Activated CD8-positive, alpha-beta memory T cell treated with anti-CD3 and anti-CD28 coated beads for 1 hour (primary cell): ENCODE results near the gene PMM1.
"Not testable (repeated sequence)": the region's sequence is repeated elsewhere in the genome, so short reads cannot be mapped to it uniquely, and the experiment has no call there.

Experiments used
- DNase-seq, 2 donors: peaks; one replicate each; pipeline ENCODE4 v3.0.0-alpha.2; 2020; ENCODE audit warnings: low read depth in 1 of 2; ENCODE audit errors: extremely low read depth in 1 of 2

The PMM1 gene

DNA sequence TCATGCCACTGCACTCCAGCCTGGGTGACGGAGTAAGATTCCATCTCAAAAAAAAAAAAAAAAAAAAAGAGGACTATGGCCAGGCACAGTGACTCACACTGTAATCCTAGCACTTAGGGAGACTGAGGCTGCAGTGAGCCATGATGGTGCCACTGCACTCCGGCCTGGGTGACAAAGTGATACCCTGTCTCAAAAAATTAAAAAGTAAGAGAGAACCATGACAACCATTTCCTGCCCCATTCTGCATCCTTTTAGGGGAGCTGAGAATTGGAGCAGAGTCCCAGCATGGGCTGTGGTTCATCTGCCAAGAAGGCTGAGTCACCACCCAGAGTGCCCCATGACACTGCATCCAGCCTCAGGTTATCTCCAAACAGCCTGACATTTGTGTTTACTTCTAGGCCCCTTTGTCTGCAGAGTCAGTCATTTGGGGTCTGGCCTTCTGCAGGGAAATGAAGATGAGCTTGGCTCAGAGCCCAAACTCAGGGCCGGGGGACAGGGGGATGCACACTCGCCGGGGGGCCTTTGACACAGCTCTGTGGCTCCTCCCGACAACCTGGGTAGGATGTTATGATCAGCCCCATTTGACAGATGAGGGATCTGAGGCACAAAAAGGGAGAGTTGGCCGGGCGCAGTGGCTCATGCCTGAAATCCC is 24.1 kb downstream of the PMM1 start:
- no peak for DNase-seq

GRCh38 chr22:41564563-41564962 is 25.1 kb downstream of the PMM1 start:
- DNase-seq = no peak

DNA sequence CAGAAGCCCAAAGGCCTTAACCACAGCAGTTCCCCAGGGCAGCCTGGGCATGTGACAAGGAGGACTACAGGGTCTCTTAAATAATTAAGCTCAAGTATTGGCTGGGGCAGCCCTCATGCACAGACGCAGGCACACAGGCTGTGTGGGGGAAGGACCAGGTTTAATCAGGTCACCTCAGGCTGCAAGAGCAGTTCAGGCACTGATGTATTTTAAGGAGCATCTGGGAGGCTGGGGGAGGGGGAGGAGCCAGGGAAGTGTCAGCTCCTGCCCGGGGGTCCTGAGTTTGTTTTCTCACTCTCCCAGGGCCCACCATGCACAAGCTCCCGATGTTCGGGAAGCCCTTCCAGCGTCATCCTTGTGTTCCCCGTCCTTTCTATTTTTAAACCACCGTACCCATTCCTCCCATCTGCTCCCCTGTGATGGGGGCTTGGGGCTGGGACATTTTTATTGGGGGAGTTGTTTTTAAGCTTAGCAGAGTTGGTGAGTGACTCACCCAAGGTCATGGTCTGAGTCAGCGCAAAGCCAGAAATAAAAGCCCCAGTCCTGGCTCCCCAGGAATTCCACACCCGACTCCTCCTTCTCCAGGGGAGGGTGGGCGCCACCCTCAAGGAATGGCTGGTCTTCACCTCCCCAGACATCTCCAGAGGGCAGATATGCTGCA is 26.5 kb downstream of the PMM1 start:
- DNase-seq = no peak

- no peak for DNase-seq
These were observed 27.2 kb downstream of the PMM1 start for GRCh38 chr22:41562461-41562860.

GRCh38 chr22:41561788-41562187 is 27.9 kb downstream of the PMM1 start:
- DNase-seq = no peak

DNA sequence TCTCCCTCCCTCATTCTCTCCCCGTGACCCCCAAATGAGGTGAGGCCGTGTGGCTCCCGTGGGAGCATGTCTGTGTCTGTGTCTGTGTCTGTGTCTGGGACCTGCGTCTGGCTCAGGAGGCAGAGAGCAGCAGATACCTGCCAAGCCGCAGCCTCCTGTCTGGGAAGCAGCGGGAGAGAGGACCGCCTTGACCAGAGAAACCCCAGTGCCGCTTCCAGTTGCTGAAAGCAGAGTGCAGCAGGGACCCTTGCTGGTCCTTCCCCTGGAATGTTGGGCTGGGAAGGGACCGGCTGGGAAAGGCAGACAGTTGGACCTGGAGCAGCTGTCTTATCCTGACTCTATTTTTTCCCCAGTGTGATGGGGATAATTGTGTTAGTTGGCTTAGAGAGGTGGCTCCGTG is 28.3 kb downstream of the PMM1 start:
- DNase-seq = no peak

DNA sequence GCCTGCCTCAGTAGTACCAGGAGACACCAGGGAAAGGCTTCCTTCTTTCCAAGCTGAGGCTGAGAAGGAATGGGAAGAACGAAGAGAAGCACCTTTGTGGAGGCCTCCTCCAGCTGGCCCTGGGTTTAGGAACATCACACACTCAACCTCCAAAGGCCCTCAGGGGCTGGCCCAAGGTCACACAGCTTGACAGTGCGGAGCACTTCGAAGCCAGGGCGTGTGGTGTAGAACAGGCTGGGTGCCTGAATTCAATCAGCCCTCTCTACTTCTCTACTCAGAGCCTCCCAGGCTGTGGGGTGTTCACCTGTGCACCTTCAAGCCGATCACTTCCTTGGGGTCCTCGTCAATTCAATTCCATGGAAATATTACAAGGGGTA is 29.6 kb downstream of the PMM1 start:
- DNase-seq = no peak

DNA sequence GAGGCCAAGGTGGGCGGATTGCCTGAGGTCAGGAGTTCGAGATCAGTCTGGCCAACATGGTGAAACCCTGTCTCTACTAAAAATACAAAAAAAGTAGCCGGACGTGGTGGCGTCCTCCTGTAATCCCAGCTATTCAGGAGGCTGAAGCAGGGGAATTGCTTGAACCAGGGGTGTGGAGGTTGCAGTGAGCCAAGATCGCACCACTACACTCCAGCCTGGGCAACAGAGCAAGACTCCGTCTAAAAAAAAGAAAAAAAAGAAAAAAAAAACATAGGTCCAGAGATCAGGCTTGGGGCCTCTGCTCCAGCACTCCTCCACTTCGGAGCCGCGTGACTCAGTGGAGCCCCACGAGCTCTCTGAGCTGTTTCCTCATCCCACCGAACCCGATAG is 31.4 kb downstream of the PMM1 start:
- not testable (repeated sequence) for DNase-seq

DNA sequence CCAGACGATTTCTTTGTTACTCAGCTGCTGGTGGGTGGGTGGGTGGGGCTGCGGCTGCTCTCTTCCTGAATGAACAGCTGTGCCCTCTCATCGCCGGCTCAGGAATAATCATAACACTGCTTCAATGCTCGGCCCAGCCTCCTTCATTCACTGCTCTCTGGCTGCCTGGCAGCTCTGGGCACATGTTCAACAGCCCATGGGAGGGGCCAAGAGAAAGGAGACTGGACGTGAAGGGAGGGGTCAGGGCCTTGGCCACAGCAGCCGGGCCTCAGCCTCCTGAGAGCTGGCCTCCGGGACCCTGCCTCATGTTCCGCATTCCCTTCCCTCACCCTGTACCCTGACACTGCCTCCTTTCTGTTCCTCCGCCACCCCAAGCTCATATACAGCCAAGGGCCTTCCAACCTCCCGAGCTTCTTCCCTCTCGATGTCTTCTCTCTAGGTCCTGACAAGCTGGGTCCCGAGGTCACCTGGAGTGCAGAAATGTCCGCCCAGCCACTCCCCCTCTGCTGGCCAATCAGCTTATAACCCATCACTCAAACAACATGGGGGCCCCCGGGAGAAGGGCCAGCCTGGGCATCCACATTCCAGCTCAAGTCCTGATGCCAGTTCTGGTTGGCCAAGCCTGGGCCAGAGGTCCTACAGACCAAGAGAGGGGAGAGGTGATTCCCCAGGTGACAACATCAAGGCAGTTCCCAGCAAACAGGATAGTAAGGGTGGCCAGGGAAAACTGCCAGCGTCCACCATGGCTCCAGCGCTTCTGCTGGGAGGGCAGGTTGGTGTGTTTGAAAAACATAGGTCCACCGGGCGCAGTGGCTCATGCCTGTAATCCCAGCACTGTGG is 32.0 kb downstream of the PMM1 start:
- DNase-seq = no peak

- no peak for DNase-seq
These were observed 33.1 kb downstream of the PMM1 start for GRCh38 chr22:41556561-41556960.

DNA sequence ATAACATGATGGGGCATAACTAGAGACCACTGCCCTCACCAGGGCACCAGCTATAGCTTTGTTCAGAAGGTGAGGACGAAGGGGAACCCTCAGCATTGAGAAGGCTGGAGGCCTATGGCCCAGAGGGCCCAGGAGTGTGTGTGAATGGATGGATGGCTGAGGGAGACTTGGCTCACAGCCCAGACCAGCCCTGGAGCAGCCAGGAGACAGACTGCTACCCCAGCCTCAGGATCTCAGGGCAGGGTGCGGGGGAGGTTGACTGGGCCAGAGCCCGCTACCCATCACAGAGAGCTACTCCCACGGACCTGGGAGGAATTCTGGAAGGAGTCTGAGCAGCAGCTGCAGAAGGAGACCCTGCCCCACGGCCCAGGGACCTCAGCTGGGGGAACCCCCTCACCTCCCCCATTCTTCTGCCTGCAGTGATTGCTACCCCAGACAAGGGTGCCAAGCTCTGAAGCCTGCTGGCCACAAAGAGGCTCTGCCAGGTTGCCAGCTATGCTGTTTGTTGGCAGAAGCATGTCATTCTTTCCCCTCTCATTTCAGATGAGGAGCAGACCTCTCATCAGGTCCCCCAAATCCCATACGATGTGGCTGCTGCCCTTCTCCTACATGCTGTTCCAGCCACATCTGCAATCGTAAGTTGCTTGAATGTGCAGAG is 34.2 kb downstream of the PMM1 start:
- no peak for DNase-seq

DNA sequence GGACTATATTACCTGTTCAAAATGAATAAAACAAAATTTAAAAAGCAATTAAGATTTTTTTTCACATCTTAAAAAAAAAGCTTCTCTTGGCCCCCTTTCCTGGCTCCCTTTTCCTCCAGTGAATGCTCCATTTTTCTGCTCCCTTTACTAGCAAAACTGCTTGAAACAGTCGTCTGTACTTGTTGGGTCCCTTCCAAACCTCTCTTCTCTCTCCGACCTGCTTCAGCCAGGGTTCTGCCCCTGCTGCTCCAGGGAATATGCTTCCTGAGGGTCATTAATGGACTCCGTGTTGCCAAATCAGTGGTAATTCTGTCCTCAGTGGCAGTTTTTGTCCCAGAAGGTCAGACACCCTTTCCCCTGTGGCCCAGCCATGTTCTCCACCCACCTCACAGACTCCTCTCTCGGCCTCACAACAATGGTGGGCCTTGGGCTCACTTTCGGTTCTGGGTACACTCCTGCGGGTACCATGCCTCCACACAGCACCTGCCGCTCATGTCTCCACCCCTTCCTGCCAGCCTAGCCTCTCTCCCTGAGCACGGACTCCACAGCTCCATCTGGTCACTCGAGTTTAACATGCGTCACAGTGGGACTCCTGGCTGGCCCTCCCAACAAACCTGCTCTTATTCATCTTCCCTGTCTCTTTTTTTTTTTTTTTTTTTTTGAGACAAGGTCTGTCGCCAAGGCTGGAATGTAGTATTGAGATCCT is 37.6 kb downstream of the PMM1 start:
- no peak for DNase-seq

- DNase-seq = no peak
These were observed 38.6 kb downstream of the PMM1 start for GRCh38 chr22:41550952-41551491.

DNA sequence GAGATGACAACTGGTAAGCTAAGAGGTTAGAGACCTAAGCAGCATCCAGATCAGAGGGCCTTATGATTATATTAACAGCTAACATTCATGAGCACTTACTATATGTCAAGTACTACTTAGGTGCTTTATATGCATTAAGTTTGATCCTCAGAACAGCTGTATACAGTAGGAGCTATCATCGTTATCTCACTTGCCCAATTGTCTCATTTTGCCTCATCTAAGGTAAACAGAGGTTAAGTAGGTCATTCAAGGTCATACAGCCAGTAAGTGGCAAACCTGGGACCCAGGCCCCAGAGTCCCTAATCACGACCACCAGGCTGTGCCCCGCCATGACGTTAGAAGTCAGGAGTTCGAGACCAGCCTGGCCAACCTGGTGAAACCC is 40.8 kb downstream of the PMM1 start:
- no peak for DNase-seq

DNA sequence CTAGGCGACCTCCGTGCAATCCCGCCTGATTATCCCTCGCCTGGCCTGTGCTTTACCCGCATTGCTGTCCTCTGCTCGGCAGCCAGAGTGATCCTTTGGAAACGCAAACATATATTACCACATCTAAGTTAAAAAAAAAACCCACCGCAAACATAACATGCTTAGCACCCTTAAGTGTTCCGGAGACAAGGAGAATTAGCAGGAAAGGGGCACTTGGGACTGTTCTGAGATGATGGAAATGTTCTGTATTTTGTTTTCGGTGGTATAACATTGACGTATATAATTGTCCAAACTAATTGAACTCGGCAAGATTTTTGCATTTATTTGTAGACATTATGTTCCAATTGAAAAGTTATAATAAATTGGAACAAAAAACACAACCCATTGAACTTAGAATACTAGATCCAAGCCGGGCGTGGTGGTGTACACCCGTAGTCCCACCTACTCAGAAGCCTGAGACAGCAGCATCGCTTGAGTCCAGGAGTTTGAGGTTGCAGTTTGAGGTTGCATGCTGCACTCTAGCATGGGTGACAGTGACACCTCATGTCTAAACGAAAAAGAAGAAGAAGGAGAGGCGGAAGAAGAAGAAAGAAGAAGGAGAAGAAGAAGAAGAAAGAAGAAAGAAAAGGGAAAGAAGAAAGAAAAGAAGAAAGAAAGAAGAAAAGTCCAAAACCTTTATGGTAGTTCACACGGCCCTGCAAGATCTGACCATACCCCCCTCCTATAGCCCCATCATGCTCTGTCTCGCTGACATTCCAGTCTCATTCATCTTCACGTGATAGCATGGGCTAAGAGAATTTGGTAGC is 44.8 kb downstream of the PMM1 start:
- no peak for DNase-seq

DNA sequence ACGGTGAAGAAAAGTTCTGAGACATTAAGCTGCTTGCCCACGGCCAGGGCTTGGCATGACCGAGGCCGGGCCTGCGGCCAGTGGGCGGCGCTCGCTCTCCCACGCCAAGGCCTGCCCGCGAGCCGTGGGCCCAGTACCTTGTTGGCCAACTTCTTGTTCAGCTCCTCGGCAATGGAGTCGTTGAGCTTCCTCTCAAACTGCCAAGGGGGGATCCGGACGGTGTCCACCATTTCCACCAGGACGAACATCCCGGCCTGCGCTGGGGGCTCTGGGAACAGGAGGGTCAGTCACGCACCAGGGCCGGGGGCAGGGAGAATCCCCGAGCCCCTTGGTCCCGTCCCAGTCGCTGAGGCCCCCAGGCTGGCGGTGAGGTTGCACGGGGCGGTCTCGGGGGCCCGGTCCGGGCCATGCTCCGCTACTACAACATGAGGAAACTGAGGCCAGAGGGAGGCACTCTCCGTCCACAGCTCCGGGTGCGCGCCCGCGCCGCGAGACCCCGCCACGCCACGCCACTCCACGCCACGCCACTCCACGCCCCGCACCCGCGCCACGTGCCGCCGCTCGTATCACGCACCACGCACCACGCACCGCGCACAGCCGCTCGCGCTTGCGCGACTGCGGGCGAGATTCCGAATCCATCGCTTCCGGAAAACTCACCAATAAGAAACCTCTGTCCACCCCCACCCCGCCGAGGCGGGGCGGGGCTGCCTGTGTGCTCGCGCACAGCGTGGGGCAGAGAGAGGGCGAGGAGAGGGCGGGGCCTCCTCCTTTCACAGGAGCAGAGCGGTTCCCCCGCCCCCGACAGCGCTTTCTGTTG is 45.6 kb downstream of the PMM1 start, which contains the start of gene POLR3H:
TSS of gene POLR3H (minus strand) at position 617 of the 817 bp plus-strand sequence. CDS start at position 248, 369 bp downstream.
- DNase-seq = peak; percentile 87 to 94

- no peak for DNase-seq
These were observed 47.4 kb downstream of the PMM1 start for GRCh38 chr22:41542224-41542623.

DNA sequence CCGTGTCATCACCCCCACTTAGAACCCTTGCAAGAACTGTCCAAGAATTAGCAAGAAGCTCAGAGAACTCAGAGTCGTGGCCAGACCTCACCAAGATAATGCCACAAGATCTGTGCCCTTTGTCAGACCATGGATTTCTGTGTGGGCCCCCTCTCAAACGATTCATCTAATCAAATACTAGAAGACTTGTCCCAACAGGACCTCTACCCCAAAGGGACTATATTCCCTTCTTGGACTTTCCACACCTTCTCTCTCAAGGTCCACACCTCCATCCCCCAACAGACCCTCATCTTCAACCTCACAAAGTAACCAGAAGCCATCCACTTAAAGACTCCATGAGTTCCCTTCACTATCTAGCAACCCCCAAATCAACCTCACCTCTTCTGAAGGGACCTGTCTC is 48.2 kb downstream of the PMM1 start:
- no peak for DNase-seq

GRCh38 chr22:41540365-41540764 is 49.3 kb downstream of the PMM1 start:
- DNase-seq = no peak
